Dermis blood vessel endothelial cell (primary cell): ENCODE data around the gene PAPPA. TPM values are rescaled to one million over a fixed set of nuclear protein-coding genes. Genes with fewer than 3 reads are reported as not detected.

Source experiments
- DNase-seq: peaks from one replicate; pipeline ENCODE4 v3.0.0; 2010
- total RNA-seq: library from RNA; depleted of rRNA; stranded (reverse); fragments of >200 nt; gene quantifications from 2 replicates; pipeline ENCODE4 v1.2.3, GENCODE V29; 2014

Gene PAPPA
- total RNA-seq, 1 donor from 2014 or later, result 0.34 TPM

- no peak for DNase-seq
These were observed 271.7 kb downstream of the PAPPA start for GRCh38 chr9:116425244-116425643.

GRCh38 chr9:116430849-116431248 lies 277.3 kb downstream of the PAPPA start:
- DNase-seq, result no peak

DNA sequence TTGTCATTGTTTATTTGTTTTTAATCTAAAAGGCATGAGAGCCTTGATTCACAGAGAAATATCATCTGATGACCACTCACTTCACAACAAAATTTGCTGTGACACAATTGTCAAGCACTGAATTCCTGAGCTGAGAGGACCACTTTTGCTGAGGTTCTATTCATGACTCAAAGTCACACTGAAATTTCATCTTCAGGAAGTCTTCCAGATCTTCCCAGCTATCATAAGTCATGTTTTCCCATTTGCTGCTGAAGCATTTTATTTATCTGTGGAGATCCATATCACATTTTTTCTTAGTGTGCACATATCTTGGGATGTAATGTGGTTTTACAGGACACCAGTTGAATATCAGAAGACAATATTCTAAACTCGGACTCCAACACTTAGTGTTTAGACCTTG lies 278.5 kb downstream of the PAPPA start:
- no peak for DNase-seq

GRCh38 chr9:116434314-116434713 lies 280.7 kb downstream of the PAPPA start:
- DNase-seq, result no peak

DNA sequence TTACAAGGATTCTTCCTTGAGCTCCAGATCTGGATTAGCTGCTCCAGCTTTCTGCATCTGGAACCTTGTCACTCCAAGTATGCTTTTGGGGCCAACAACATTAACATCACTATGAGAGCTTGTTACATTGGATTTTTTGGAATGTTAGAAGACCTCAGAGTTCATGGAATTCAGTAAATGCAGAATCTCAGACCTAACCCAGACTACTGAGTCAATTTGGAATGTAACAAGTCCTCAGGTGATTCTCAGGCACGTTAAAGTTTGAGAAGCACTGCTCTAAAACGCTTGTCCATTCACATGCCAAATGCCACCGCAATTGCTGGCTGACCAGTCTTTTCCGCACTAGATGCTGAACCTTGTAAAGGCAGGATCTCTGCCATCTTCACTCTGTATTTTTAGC lies 282.1 kb downstream of the PAPPA start:
- DNase-seq, result no peak

- no peak for DNase-seq
These were observed 282.5 kb downstream of the PAPPA start for GRCh38 chr9:116436121-116436520.

DNA sequence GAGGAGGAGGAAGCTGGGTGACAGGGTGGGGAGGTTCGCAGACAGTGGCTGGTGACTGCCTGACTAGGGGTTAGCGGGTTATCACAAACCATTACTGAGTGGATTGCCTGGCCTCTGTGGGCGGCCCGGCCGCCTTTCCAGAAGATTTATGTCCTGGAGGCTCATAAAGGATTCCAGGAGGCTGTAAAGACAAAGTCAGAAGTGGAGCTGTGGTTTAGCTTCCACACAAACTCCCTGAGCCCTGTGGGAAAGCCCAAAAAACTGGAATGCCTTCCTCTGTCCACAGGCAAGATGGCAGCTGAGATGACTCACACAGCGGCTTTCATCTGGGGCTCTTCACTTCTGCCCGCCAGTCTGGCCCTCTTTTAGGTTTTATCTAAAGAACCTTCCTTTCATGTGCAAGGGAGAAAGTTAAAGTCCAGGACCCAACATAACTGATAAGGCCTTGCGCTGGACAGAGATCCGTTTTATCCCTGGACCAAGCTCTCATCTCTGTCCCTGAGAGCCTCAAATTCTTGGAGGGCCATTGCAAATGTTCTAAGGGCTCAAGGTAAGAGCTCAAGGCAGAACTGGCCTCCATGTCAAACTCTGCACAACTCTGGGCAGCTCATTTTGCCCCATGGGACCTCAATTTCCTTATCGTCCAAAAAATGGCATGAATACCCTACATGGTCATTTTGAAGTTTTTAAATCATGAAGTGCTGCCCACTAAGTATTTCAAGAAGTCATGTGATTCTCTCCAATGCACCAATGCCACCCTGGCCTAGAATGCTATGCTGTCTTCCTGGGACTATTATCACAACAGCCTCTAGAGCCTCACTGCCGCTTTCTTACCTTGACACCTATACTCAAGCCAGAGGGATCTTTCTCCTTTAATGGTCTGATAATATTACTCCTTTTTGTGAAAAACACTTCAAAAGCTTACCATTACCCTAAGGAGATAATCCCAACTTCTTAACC lies 284.1 kb downstream of the PAPPA start:
- DNase-seq, result no peak

GRCh38 chr9:116442528-116442927 lies 288.9 kb downstream of the PAPPA start:
- no peak for DNase-seq

GRCh38 chr9:116447934-116448333 lies 294.3 kb downstream of the PAPPA start:
- peak; percentile 15 for DNase-seq

DNA sequence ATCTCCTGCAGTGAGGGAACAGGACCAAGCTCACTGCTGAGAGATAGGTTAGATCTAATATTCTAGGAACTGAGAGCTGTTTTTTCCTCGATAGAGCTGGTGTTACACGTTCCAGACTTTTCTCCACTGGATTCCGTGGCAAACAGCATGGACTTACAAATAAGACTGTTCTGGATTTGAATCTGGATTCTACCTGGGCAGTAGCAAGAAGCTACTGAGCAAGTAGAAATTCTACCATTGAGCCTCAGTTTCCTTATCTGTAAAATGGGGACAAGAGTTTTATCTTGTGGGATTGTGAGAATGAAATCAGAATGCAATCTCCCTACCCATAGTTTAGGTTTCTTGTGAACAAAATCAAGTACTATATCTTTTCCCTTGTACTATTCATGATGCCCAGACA lies 294.8 kb downstream of the PAPPA start:
- no peak for DNase-seq

GRCh38 chr9:116449949-116450348 lies 296.4 kb downstream of the PAPPA start:
- DNase-seq, result no peak

DNA sequence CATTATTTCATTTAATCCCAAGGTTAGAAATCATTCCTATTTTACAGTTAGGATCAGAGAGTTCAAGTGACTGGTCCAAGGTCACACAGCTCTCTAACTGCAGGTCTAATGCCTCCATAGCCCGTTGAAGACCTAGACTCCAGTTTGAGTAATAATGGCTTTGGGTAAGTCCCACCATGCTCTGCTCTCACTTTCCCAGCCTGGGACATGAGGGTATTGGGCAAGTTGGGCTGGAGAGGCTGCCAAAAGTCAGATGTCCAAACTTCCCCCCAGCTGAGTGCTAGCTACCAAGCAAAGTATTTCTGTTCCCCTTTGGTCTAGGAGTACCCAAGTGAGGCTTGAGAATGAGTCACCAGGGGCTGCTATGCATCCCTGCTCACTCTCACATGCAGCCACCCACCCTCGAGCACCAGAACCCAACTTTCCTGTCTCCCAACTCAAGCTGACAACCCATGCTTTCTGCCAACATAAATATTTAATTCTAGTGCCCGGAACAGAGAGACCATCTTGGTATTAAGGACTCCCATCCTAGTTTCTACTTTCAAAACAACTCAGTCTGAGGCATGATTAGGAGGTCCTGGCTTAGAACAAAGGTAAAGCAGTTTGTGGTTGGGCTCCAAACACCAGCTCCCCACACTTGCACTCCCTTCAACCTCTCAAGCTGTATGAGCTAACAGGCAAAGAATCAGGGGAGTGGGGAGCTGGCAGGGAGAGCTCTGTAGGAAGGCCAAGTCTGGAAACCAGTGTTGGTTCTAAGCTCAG lies 297.0 kb downstream of the PAPPA start:
- DNase-seq, result no peak

DNA sequence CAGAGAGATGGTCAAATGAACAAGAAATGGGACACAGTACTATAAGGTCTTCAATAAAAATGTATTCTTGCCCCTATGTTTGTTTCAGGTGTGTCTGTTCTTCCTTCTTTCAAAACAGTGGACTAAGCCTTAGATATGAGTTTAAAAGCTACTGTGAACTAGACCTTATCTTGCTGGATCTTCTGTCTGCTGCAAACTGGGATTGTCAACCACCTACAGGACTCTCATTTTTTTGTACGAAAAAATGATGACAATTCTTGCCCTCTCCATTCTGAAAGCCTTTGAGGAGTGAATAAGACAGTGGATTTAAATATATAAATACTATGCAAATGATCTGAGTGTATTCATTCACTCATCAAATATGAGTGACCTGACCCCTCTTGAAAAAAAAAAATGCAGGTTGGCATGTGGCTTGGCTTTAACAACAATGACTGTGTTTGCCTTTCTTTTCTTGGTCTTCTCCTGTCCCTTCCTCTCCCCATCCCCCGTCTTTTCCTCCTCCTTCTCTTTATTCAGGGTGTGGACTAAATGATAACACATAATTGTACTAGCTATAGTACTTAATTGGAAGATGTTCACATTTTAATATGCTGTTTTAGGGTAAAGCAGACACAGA lies 298.0 kb downstream of the PAPPA start:
- DNase-seq, result no peak
